ENCODE data around the gene CAV3. TPM values are rescaled to one million over a fixed set of nuclear protein-coding genes. Genes with fewer than 3 reads are reported as not detected.
"Not testable (repeated sequence)": the region's sequence is repeated elsewhere in the genome, so short reads cannot be mapped to it uniquely, and the experiment has no call there.

CAV3 gene
- 143 TPM for total RNA-seq

- peak; percentile 98 for DNase-seq
These were observed at the start of gene CAV3 for GRCh38 chr3:8733332-8734094. Gene CAV3 (plus strand): TSS chr3:8733802. CDS start chr3:8733877, 75 bp downstream.

DNA sequence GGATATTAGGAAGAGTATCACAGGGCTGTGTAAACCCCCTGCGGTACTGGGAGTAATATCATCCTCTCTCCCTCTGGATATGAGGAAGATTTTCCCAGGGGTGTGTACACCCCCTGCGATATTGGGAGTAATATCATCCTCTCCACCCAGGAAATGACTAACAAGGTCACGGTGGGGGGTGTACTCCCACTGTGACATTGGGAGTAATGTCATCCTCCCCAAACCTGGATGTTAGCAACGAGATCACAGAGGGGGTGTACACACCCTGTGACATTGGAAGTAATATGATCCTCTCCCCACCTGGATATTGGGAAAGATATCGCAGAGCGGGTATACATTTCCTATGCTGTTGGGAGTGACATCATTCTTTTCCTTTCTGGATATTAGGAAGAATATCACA, 48.6 kb upstream of the CAV3 start:
- not testable (repeated sequence) for DNase-seq

DNA sequence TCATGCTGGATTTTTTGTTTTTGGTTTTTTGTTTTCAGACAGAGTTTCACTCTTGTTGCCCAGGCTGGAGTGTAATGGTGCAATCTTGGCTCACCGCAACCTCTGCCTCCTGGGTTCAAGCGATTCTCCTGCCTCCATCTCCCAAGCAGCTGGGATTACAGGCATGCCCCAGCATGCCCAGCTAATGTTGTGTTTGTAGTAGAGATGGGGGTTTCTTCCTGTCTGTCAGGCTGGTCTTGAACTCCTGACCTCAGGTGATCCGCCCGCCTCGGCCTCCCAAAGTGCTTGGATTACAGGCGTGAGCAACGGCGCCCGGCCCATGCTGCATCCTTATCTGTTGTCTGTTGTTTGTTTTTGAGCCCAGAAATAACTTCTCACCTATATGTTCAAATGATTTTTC, 42.3 kb upstream of the CAV3 start:
- DNase-seq, result not testable (repeated sequence)

DNA sequence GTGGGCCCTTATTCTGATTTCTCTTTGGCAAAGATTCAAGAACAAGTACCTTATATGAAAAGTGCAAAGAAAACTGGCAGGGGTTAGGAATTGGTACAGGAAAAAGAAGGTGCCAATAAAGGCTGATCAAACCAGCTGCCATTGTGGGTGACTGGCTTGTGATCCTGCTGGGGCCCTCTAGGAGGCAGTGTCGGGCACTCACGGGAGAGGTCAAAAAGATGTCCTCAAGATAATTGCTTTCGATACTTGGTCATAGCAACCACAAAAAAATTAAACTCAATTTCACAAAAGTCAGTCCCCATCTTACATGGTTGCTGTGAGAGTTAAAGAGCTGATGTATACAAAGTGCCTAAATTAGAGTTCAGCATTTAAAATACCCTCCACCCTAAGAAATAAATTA, 31.0 kb upstream of the CAV3 start:
- no peak for DNase-seq

- no peak for DNase-seq
These were observed 28.0 kb upstream of the CAV3 start for GRCh38 chr3:8705575-8705974.

DNA sequence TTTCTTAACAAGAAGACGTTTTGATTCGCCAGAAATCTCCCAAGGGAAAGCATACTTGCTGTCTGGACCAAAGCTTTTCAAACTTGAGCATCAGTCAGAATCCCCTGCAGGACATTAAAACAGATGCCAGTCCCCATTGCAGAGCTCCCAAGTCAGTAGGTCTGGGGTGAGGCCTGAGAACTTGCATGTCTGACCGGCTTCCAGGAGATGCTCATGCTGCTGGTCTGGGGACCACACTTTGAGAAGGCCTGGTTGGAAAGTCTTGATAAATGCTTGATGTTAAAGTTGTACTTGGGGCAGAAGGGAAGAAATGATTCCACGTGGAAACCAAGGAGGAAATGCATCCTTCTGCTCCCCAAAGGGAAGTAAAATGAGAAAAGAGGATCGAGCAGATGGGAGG, 24.3 kb upstream of the CAV3 start:
- DNase-seq, result no peak

GRCh38 chr3:8709801-8710507, 23.6 kb upstream of the CAV3 start:
- DNase-seq, result peak; percentile 54

GRCh38 chr3:8712045-8712907, 21.3 kb upstream of the CAV3 start:
- DNase-seq, result peak; percentile 85

- peak; percentile 80 for DNase-seq
These were observed 20.7 kb upstream of the CAV3 start for GRCh38 chr3:8712908-8713255.

DNA sequence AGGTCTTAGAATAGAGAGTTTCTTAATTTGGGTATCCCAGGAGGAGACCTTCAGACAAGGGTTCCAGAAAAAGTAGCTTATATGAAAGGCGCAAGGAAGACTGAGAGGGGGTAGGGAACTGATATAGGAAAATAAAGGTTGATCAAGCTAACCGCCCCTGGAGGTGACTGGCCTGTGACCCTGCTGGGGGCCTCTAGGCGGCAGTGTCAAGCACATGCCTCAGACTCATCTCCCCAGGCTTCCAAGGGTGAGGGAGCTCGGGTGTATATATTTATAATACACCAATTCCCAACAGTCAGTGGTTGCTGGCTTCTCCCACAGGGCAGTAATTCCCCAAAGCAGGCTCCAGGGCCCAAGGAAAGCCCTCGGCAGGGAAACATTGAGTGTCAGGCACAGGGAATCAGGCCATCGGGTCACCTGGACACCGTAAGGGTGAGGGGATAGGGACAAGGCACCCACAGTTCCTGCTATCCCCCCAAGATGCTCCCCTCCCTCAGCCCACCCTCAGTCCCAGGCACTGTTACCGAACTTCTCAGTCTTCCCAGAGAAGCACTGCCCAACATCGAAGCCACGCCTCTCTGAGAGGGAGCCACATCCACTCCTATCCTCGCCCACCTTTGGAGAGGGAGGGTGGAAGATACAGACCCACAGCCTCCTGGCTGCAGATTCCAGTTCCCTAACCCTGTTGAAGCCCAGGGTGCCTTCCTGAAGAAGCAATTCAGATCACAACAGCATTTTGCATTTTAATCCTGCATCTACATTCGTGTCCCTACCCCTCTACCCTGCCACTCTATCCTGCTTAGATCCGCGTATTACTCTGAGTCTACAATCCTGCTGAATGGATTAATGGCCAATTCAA, 19.5 kb upstream of the CAV3 start:
- no peak for DNase-seq

DNA sequence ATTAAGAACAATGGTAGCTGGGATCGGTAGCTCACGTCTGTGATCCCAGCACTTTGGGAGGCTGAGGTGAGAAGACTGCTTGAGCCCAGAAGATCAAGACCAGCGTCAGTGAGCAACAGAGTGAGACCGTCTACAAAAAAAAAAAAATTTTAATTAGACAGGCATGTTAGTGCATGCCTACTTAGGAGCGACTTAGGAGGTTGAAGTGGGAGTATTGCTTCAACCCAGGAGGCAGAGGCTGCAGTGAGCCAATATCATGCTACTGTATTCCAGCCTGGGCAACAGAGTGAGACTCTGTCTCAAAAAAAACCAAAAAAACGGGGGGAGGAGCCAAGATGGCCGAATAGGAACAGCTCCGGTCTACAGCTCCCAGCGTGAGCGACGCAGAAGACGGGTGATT, 17.8 kb upstream of the CAV3 start:
- not testable (repeated sequence) for DNase-seq

GRCh38 chr3:8722808-8723207, 10.8 kb upstream of the CAV3 start:
- DNase-seq, result no peak

DNA sequence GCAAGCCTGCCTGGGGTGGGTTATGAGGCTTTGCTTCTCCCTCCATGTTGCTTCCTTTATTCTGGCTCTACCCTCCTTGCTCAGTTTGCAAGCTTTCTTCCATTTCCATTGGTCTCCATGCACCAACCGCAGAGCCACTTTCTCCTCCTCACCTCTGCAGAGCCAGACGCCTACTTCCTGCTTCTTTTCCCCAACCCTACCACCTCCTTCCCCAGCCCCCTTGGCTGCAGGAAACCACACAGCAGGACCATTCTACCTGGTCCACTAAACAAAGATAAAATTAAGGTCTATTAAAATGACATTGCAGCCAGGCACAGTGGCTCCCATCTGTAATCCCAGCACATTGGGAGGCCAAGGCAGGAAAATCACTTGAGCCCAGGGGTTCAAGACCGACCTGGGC, 10.0 kb upstream of the CAV3 start:
- DNase-seq, result no peak

DNA sequence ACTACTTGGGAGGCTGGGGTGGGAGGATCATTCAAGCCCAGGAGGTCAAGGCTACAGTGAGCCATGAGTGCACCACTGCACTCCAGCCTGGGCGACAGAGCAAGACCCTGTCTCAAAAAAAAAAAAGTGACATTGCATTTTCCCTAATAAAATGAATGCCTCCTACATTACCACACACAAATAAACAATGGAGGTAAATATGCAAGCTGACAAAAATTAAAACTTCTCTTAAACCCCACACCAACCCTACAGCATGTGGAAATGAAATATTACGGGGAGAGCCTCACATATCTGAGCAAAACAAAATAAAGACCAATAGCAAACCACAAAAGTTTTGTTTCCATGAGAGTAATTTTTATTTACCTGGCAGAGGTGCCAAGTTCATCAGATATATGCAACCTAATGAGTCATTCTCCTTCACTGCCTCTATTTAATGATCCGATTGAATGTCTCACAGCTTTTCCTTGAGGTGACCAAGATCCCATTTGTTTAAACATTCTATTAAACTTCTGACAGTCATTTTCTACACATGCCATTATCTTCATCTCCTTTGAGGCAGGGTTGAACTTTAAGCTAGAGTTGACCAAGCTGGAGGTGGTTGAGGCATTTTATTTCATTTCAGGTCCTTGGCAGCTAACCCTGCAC, 9.4 kb upstream of the CAV3 start:
- DNase-seq, result no peak

DNA sequence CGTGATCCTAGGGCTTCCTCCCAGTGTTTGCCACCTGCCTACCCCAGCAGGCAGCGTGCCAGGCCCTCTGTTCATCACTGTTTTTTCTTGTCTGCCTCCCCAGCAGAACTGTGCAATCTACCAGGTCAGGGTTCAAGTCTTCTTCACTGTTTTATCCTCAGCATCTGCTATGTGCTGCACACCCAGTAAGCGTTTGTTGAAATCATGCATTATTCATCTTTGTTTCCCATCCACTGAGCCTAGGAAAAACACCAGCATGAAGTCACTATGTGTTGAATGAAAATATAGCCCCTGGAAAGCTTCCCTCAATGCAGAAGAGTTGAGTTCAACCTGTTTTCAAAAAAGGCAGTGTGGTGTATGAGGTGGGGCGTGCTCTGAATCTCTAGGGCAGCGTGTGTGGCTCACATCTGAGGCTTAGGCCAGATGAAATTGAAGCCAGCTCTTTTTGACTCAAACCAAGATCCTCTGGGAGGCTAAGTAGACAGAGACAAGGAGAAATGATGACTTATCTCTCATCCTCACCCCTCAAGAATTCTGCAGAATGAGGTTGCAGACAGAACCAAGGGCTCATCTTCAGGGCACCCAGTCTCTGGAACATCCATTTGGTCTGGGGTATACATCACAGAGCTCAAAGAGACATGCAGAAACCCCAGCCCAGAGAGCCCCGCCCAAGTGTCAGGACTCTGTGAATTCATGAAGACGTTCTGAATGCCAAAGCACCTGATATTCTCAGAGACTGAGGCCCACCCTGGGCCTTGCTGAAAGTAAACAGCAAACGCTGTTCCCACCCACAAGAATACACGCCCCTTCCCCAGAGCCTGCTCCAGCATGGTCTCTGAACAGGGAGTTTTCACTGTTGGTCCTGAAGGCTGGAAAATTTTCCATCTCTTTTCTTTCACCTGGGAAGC, 5.7 kb upstream of the CAV3 start:
- DNase-seq, result no peak

DNA sequence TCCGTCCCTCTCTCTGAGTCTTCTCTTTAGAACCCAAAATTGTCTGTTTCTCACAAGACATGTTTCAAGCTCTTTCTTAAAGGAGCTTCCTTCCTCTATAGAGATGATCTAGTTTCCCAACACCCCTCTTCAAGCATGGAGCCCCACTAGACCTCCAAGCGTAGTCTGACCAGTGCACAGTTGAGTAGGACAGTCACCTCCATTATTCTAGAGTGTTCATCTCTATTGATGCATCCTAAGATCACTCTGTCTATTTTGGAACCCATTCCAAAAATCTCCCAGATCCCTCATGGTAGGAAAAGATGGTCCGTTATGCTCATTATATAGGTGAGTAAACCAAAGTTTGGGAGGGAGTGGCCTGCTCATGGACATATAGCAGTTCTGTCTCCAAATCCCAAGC, 4.1 kb upstream of the CAV3 start:
- no peak for DNase-seq

DNA sequence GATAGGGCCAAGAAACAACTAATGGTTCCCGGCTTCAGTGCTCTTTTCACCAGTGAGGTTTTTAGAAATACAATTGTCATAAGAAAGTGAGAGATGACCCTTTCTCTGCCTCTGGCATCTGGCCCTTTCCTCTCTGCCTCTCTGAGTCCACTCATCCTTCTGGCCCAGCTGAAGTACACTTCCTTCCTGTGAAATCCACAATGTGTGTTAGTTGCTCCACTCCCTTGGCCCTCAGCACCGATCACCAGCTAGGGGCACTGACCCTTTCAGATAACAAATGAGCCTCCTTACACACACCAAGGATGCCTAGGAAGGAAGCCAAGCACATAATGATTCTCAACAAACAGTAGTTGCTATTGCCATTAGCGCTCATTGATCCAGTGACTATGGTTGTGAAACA, 2.9 kb upstream of the CAV3 start:
- DNase-seq, result no peak

DNA sequence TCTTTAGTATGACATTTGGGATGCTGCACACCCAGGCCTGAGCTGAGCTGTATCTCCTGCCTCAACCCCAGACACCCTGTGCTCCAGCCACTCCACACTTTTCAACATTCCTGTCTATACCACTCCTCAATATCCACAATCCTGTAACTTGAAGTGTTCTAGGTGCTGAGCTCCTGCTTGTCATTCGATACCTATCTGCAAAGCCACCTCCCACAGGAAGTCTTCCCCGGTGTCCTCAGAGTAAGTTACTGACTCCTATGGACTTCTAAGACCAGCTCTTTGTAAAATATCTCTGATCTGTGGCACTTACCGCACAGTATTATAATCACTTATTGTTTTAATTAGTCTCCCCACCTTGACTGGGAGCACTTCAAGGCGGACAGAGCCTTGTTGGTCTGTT, 1.2 kb upstream of the CAV3 start:
- no peak for DNase-seq

DNA sequence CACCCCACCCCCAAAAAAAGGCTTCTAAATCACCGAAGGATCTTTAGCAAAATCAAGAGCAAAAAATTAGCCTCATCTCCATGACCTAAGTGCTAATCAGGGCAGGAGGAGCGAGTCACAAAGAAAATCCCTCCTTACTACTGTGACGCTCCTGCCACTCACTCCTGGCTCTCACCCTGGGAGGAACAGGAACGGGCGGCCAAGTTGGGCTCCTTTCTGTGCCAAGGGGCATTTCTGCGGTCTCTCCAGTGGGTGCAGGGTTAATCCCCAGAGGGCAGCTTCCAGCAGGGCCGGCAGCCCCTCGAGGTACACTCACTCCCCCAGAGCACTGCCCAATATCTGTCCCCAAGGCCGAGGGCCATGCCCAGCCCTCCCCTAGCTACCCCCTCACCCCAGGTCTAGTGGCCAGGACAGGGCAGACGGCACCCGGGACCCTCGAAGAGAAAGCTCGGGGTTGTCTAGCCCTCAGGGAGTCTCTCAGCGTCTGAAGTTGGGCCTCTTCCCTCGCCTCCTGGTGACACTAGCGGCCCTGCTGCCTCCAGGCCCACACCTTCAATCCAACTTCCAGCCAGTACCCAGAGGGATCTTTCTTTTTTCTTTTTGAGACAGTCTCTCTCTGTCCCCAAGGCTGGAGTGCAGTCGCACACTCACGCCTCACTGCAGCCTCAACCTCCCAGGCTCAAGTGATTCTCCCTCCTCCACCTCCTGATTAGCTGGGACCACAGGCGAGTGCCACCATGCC, 706 bp downstream of the CAV3 start:
- DNase-seq, result peak; percentile 52

DNA sequence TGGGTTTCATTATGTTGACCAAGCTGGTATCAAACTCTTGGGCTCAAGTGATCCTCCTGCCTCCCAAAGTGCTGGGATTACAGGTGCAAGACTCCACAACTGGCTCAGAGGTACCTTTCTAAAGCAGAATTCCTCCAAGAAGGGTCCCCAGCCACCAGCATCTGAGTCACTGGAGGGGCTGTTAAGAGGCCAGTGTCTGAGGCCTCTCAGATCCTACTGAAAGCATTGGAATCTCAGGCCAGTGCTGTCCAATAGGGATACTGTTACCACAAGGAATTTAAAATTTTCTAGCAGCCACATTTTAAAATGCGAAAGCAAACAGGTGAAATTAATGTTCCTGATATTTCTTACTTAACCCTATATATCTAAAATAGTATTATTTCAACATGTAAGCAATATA, 1.3 kb downstream of the CAV3 start:
- DNase-seq, result peak; percentile 34

Data from tongue (tissue), 2 donors.